Head of caudate nucleus (tissue), 42 donors: ENCODE measurements around the gene PNMA1.

Source experiments
- DNase-seq, 42 donors: peaks; one replicate each; pipeline versions ENCODE4 v3.0.0 to v3.0.0-alpha.2; 2020 to 2021; ENCODE audit warnings: mixed read lengths in 7 of 42
- intact Hi-C: fragments of 100-400 bp; cut with DNase I; formaldehyde crosslinking; loops from one replicate; pipeline ENCODE4 v1.15.0; 2022

Gene PNMA1

DNA sequence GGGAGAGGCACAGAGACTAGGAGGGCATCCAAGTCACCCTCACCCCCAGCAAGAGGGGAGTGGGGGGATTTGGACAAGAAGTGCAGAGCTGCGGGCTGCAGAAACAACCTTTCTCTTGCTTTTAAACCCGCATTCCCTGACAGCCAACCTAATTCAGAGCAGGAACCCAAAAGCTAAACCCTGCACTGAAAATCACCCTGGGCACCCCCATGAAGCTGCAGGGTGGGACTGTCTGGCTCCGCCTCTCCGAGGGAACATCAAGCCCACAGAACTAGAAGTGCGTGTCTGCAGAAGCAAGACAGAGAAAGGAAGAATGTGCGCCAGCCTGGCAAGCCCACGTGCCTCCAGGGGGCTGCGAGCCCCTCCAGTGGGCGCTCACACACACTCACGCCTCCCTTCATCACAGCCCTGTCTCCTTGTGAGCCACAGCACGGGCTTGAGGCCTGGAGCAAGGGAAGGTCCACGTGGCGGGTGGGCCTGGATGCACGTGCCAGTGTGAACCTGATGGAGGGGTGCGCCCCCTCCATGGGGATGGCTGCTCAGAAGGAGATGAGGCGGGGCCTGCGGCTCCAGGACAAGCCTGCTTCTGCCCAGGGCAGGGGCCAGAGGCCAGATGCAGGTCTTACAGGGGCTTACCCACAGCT lies 27.8 kb upstream of the PNMA1 start:
- DNase-seq, result peak in 29 of 42 donors; percentile 33 to 84 (median 66)
- intact Hi-C loops, result no loop called here

DNA sequence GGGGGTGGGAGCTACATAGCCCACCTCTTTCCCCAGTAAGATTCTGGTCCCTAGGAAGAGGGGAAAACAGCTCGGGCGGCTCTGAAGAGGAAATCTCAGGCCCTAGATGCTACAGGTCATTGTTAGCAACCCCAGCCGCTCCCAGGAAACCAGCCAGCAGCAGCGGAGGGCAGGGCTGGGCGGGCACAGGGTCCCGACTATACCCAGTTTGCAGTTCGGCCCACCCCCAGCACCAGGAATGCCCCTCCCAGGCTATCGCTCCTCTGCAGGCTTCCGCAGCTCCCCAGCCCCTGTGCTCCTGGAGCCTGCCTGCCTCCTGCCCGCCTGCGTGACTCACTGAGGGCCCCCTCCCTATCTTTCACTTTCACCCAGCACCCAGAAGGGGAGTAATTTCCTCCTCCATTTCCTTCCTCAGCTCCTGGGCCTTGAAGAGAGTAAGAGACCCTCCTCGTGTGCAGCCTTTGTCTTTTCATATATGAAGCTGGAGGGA lies 27.2 kb upstream of the PNMA1 start:
- intact Hi-C loops, result no loop called here
- peak in 39 of 42 donors; percentile 30 to 93 (median 69) for DNase-seq

DNA sequence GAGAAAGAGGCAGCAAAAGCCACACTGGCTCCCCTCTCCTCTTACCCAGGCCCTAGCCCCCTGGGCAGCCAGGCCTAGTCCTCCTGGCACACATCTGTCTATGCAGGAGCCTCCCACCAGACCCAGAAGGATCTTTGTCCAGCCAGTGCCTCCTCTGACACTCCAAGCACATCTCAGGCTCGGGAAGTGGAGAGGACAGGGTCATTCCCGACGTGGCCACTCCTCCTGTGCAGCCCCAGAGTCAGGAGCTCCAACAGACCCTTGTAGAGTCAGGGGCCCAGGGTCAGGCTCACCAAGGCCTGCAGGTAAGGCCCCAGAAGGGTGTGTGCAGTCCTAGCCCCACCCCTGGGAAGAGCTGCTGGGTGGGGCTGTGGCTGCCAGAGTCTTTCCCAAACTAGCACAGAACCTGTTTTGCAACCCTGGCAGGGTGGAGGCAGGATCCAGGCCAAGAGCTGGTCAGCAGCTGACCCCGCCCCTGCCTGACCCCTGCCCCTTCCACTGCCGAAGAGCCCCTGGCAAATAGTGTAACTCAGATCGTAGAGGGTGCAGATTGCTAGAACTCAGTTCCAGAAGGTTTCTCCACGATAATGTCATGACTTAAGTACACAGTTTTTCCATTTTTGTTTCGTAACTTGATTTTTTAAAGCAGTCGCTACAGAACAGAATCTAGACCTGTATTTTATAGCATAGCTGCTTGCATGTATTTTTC lies 26.6 kb upstream of the PNMA1 start:
- peak in 2 of 42 donors; percentile 57 to 62 for DNase-seq
- intact Hi-C loops, result no loop called here

DNA sequence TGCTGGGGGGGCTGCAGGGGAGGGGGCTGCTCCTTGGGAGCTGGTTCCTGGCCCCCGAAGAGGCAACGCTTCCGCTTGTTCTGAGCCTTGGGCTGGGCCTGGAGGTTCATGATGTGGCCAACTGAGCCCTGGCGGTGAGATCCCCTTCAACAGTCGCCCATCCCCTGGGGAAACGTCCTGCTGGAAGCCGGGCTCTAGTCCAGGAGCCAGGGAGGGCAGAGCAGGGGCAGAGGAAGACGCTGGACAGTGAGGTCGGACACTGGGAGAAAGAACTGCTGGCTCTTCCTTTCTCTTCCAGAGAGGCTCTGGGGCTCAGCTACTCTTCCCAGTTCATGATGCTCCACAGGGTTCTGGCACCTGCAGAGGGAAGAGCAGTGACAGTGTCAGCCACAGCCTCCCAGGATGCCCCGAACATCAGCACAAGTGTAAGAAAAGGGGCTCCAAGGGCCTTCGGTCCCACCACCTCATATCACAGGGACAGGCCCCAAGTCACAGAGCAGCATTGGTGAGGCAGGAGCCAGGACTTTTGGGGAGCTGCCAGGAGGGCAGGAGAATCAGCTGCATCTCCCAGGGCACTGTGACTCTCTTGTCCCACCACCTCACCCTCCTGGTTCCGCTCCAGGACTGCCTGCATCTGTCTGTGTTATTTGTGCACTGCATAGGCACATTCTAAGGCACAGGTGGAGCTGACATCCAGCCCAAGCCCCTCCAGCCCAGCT lies 25.9 kb upstream of the PNMA1 start:
- DNase-seq, result peak in 1 of 42 donors; percentile 2
- intact Hi-C loops, result no loop called here

DNA sequence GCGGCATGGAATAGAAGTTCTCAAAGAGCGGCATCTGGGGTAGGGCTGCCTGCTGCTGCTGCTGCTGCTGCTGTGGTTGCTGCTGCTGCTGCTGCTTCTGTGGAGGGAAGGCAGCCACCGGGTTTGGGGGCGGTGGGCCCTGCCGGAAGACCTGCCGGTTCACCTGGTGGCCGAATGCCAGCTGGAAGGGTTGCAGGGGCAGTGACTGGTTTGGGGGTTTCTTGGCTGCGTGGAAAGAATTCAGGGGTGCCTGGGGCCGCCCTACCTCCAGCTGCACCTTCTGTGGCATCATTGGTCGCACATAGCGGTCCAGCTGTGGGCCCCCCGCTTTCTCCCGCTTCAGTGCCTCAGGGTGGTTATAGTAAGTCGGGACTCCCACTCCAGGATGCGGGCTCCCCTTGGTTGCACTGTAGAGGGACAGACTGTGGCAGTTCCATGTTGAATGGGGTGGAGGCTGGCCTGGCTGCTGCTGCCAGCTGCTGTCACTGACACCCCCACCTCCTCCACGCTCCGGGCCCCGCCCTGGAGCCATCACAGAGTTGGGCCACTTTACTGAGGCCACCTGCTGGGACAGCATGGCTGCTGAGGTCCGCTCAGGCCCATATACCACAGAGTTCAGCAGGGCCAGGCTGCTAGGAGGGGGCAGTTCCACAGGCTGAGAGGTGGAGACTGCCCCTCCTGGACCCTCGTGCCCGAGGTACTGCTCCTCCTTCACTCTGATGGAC lies 25.2 kb upstream of the PNMA1 start:
- intact Hi-C loops, result no loop called here
- peak in 1 of 42 donors; percentile 3 for DNase-seq

DNA sequence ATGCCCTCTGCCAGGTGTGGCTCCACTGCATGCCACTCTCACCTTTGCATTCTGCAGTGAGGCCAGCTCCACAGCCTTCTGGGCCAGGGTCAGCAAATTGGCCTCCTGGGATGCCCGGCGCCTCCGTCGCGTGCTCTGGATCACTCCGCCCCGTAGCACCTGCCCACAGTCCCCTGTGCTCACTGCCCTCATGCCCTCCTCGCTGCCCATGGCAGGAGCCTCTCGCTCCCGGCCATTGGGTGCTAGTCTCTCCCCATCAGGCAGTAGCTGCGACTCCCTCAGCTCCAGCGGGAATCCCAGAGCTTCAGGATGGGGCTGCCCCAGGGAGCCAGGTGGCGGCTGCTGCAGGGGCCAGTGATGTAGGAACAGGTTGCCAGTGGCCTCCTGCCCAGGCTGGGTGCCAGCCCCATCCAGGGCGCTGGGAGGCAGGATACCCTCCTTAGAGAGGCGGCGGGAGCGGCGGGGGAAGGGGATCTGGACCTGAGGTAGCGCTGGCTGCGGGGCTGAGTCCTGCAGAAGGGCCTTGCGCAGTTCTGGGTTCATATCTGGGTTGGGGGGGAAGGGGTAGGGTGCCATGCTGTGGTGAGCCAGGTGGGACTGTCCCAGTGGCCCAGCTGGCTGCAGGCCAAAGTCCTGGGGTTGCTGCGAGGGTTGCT lies 24.5 kb upstream of the PNMA1 start:
- intact Hi-C loops, result no loop called here
- no peak for DNase-seq

DNA sequence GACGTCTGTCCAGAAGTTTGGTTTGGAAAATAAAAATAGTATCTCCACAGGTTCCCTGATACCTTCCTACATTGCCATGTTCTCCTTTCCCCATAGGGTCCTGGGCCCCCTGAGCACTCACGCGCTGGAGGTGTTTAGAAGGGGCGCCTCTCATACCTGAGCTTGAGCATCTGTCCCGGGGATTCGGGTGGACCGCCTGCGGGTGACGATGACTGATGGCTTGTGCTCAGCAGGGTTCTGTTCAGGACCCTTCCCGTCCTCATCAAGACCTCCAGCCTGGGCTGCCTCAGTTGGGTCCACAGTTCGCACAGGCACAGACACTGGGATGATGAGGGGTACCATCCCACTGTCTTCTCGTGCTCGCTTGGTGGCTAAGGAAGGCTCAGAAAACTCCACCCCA lies 22.7 kb upstream of the PNMA1 start:
- DNase-seq, result no peak

DNA sequence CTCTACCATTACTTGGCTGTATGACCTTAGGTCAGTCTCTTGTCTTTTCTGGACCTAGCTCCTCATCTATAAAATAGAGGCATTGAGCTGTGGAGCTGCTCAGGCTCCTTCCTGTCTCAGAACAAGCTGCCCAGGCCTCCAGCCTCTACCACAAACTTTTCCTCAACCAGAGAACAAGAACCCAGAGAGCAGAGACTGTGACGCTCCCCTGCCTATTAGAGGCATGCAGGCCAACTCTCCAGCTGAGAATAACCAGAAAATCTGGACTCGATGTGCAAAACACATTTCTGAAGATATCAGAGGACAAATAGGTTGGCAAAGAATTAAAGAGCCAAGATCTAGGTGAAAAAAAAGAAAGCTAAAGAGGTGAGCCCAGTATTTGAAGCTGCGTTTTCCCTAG lies 17.8 kb upstream of the PNMA1 start:
- intact Hi-C loops, result no loop called here
- peak in 1 of 42 donors; percentile 4 for DNase-seq

More for the DNA sequence above, 22.7 kb upstream of the PNMA1 start:
- intact Hi-C loops, result no loop called here

DNA sequence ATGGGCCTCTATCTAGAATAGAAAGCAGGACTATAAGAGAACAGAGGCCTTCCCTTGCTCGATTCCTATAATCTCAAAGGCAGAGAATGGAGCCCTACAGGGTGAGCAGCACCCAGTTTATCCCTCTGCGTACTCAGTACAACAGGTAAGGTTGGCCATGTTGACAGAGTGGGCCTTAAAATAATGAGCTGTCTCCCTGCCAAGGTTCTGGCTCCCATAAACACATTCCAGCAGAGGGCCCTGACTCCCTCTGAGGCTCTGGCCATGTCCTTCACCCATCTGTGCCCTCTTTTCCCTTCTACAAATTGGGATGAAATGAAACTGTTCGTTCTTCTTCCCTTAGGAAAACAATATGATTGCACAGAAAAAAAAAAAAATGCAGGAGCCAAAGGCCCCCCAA lies 16.9 kb upstream of the PNMA1 start:
- intact Hi-C loops, result no loop called here
- DNase-seq, result peak in 1 of 42 donors; percentile 8

DNA sequence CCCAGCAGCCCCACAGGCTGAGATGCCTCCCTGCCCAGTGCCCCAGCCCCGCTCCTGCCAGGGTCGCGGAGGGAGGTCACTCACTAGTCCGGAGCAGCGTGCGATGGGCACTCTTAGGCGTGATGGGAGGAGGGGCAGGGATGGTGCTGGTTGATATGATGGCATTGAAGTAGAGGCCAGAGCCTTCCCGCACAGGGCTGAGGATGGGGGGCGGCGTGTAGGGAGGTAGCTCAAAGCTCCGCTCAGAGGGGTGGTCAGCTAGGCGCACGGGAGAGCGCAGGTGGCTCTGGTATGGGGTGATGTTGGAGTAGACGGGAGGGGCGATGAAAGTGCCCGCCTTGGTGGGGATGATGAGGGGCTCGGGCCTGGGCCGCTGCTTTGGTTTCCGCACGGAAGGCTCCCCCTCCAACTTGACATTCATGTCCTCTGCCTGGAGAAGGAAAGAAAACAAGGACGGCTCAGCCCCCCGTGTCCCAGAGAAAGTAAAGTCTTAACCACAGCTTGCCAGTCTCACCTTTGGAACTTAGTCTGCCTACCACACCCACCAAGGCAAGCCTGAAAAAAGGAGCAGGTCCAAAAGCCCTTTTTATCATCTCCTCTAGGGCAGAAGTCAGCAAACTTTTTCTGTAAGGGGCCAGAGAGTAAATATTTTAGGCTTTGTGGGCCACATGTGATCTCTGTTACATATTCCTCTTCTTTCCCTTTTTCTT lies 15.5 kb upstream of the PNMA1 start:
- peak in 1 of 42 donors; percentile 7 for DNase-seq

DNA sequence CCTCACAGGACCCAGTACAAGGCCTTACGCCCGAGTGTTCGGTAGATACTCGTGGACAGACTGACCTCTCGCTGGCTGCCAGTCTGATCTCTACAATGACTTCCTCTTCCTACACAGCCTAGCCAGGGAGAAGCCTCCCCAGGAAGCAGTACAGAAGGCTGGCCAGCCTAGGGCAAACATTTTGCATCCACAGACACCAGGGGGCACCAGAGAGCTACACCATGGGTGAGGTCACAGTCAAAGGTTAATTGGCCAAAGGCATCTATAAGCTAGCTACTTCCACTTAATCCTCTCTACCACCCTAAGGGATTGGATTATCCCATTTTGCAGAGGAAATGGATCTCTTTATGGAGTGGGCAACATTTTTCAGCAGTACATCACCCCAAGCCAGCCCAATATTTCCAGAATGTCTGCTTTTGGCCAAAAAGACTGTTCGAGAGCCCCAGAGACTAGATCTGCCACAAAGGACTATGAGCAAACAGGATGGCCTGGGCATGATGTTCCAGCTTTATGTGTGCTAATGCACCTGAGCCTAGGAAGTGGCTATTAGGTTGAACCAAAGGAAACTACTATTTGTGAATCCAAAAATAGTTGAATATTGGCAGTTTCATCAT lies 14.6 kb upstream of the PNMA1 start:
- peak; percentile 62 to 96 (median 86) for DNase-seq
- intact Hi-C loops, result loop anchor here (1.0 to 2.0 kb wide), 2 partner anchors 30 to 96 kb away; no protein-coding TSS in a partner anchor

More for the DNA sequence above, 15.5 kb upstream of the PNMA1 start:
- intact Hi-C loops, result loop anchor here (2.0 kb wide), 1 partner anchor 29 kb away; no protein-coding TSS in a partner anchor

DNA sequence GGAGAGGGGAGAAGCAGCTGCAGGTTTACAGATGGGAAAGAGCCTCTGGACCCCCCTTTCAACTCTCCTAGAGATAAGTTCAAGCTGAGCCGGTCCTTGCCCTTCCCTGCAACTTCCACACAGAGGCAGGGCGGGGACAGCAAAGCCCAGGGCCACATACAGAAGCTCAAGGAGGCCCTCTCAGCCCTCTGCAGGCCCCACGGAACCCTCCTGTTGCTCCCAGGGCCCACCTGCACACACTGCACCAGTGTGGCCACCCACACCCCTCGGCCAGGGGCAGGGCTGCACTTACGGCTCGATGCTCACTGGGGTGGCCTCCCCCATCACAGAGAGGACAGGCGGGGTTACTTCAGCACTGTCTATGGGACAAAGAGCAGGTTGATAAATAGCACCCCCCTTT lies 13.0 kb upstream of the PNMA1 start:
- no peak for DNase-seq
- intact Hi-C loops, result no loop called here

DNA sequence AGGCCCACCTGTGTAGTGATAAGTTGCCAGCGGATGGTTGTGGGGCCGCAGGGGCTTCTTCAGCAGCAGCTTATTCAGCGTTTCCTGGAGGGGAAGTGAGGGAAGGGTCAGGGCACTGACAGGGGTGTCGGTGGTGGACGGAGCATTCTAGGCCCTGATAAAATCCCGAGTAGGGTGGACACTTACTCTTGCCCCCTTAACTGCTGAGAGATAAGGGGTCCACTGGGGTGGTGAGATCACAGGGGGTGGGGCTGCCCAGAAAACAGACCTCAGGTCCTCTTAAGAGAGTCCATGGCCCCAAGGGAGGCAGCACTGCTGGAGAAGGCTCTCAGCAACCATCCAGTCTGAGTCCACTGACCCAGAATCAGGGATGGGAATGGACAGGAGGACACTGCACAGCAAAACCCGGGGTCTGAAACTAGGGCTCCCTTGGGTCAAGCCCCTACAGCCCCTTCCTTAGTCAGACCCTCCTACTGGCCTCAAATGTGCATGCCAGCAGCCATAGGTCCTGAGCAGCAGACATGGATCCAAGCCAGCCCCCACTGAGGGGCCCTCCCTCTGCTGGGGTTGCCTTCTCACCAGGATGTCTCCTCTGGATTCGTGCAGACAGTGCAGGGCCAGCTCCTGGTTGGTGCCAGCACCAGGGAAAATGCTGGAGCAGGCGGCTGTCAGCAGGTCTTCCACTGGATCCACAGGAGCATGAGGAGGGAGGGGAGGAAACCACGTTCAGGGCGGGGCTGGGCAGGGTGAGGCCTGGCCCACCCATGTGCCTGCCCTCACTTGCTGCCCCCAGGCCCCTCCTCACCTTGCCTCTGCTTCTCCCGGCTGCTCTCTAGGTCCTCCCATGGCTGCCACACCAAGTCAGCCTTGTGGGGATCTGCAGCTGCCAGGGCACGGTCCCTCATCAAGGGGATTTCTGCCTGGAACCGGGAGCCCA lies 12.1 kb upstream of the PNMA1 start:
- no peak for DNase-seq

DNA sequence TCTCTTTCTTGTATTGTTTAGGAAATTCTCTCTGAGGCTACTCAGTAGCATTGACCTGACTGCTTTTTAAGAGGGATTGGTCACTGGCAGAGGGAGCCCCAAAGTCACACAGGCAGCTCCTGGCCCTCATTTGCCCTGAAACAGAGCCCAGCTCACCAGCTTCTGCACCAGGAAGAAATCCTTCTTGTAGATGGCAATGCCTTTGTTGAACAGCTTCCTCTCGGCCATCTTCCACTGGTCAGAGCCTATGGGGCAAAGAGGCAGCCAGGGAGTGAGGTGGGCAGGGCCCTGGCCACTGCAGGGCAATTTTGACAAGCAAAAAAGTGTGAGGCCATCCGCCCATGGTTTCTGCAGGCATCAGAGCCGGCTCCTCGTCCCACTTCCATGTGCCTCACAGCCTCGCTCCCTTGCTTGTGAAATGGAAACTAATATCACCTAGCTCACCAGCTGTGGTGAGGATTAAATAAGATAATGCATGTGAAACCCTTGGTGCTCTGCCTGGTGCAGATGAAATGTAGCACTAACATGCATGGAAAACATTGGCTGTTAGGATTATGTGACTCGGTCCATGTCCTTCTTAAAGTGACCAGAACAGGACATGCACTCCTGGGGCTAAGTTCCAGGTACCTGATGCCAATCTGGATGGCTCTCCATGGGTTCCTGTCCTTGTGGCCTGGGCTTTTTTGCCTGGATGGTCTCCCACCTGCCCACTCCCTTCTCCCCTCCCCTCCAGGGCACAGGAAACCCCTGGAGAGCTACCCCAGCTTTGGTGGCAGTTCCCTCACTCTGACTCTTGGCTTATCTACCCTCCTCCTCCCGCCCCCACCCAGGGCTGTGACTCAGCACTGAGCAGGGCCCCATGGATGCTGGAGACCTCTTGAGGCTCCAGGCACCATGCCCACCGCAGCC lies 11.2 kb upstream of the PNMA1 start:
- intact Hi-C loops, result no loop called here
- peak in 19 of 42 donors; percentile 9 to 75 (median 58) for DNase-seq

More for the DNA sequence above, 12.1 kb upstream of the PNMA1 start:
- intact Hi-C loops, result no loop called here

DNA sequence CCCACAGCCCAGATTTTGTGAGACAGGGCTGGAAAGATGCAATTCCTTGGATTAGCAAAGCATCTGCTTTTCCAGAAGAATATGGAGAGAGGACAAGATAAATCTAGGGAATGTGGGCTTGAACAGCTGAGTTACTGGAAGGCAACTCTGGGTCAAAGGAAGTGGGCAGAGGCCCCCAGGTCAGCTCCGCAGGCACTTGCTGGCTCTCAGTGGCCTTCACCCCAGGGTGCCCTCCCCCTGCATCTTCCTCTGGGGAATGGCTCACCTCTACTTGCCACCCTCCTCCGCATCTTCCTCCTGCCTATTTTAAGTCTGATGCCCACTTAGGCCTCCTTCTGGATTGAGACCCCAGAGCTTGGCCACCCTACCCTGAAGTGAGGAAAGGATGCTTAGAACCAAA lies 10.5 kb upstream of the PNMA1 start:
- intact Hi-C loops, result no loop called here

More for the DNA sequence above, 10.5 kb upstream of the PNMA1 start:
- no peak for DNase-seq
